DMS53 treated with DMSO at 0.1 percent for 48 hours (cell line): Measurements from ENCODE around the gene MUSK.
A peak's percentile ranks its signal among the peaks of the same experiment; 100 is the strongest.
"Not testable (repeated sequence)": the region's sequence is repeated elsewhere in the genome, so short reads cannot be mapped to it uniquely, and the experiment has no call there.

Source experiments
- DNase-seq: peaks from one replicate; lab custom pipeline; 2025; ENCODE audit not compliant: unreplicated experiment; lab: John Stamatoyannopoulos, UW

Gene MUSK

GRCh38 chr9:110691002-110691549 lies 22.5 kb downstream of the MUSK start:
- no peak for DNase-seq

- not testable (repeated sequence) for DNase-seq
These were observed 27.3 kb downstream of the MUSK start for GRCh38 chr9:110695846-110696245.

GRCh38 chr9:110700953-110701352 lies 32.4 kb downstream of the MUSK start:
- no peak for DNase-seq

- DNase-seq = no peak
These were observed 35.1 kb downstream of the MUSK start for GRCh38 chr9:110703669-110704068.

GRCh38 chr9:110707419-110707818 lies 38.8 kb downstream of the MUSK start:
- DNase-seq = no peak

- DNase-seq = no peak
These were observed 41.8 kb downstream of the MUSK start for GRCh38 chr9:110710420-110710819.

GRCh38 chr9:110712955-110713354 lies 44.4 kb downstream of the MUSK start:
- no peak for DNase-seq

- DNase-seq = peak; percentile 89
These were observed 45.7 kb downstream of the MUSK start for GRCh38 chr9:110714314-110714713.

- no peak for DNase-seq
These were observed 59.5 kb downstream of the MUSK start for GRCh38 chr9:110728058-110728457.

GRCh38 chr9:110729641-110730040 lies 61.0 kb downstream of the MUSK start:
- no peak for DNase-seq

GRCh38 chr9:110731437-110732028 lies 62.9 kb downstream of the MUSK start:
- DNase-seq = no peak

- no peak for DNase-seq
These were observed 70.4 kb downstream of the MUSK start for GRCh38 chr9:110738982-110739381.

- DNase-seq = no peak
These were observed 74.3 kb downstream of the MUSK start for GRCh38 chr9:110742741-110743371.

GRCh38 chr9:110744715-110745384 lies 76.3 kb downstream of the MUSK start:
- DNase-seq = peak; percentile 48

GRCh38 chr9:110745676-110746075 lies 77.1 kb downstream of the MUSK start:
- no peak for DNase-seq

- no peak for DNase-seq
These were observed 77.8 kb downstream of the MUSK start for GRCh38 chr9:110746211-110746930.

GRCh38 chr9:110748251-110748893 lies 79.8 kb downstream of the MUSK start:
- no peak for DNase-seq

- no peak for DNase-seq
These were observed 81.7 kb downstream of the MUSK start for GRCh38 chr9:110750272-110750671.

GRCh38 chr9:110751971-110752370 lies 83.4 kb downstream of the MUSK start:
- no peak for DNase-seq

GRCh38 chr9:110752766-110753165 lies 84.2 kb downstream of the MUSK start:
- no peak for DNase-seq

- DNase-seq = no peak
These were observed 85.2 kb downstream of the MUSK start for GRCh38 chr9:110753731-110754231.
